ENCODE measurements around the gene RIBC2.

RIBC2 gene

DNA sequence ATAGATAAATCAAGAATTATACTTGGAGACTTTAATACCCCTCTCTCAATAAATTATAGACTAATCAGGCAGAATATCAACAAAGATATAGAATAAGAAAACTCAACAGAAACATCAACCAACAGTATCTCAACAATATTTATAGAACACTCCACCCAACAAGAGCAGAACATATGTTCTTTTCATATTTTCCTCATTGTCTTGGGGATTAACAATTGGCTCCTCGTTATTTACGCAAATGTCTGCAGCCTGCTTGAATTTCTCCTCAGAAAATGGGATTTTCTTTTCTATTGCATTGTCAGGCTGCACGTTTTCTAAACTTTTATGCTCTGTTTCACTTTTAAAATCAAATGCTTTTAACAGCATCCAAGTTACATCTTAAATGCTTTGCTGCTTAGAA, 52.1 kb downstream of the RIBC2 start:
- no peak overlapping the region for H4K91ac ChIP-seq (ENCODE audit: low read length)
- no peaks in the 10 kb centered on the region for H3K79me1 ChIP-seq (replicated peaks; ENCODE audit: low read length, poor library complexity, severe bottlenecking)
- H2AK5ac ChIP-seq (ENCODE audit: low read length, severe bottlenecking), result no peak overlapping the region
- no peak overlapping the region for H2AFZ ChIP-seq (ENCODE audit: low read depth, low read length)
- H3K27me3 ChIP-seq (ENCODE audit: control insufficient read depth in 1 of 2, insufficient read depth in 1 of 2, low read length in 2 of 2), result no peaks in the 10 kb centered on the region
- no peak overlapping the region for H4K8ac ChIP-seq (ENCODE audit: low read length)
- no peak overlapping the region for H3K9ac ChIP-seq (ENCODE audit: low read length)
- H2BK120ac ChIP-seq (ENCODE audit: low read depth, low read length), result no peak overlapping the region
- no peak overlapping the region for H3K23ac ChIP-seq (ENCODE audit: low read length in 2 of 2)
- no peaks in the 10 kb centered on the region for H3K36me3 ChIP-seq (ENCODE audit: control insufficient read depth in 1 of 2, insufficient read depth in 2 of 2, low read depth in 1 of 2, low read length in 2 of 2)
- H3K14ac ChIP-seq (ENCODE audit: low read length in 2 of 2), result no peak overlapping the region
- no peak overlapping the region for H3K4me2 ChIP-seq (ENCODE audit: low read length, poor library complexity, severe bottlenecking)
- H3K4me1 ChIP-seq (ENCODE audit: control insufficient read depth, insufficient read depth, low read depth, low read length), result peaks cover 10% of the 10 kb centered on the region
- H3K4ac ChIP-seq (ENCODE audit: low read depth in 1 of 2, low read length in 2 of 2), result no peak overlapping the region
- no peak for DNase-seq
- no peak overlapping the region for H2BK5ac ChIP-seq (ENCODE audit: low read depth, low read length, poor library complexity, severe bottlenecking)
- H3K9me3 ChIP-seq (ENCODE audit: control insufficient read depth, low read length), result peaks cover 20% of the 10 kb centered on the region
- H3K4me3 ChIP-seq (ENCODE audit: insufficient read depth in 1 of 2, low read depth in 1 of 2, low read length in 2 of 2), result no peak overlapping the region
- H2BK12ac ChIP-seq (ENCODE audit: low read length in 2 of 2), result no peak overlapping the region
- 89% methylated on average over 3 of the region's 3 CpGs for WGBS
- H2BK15ac ChIP-seq (ENCODE audit: low read depth, poor library complexity, severe bottlenecking), result no peak overlapping the region
- no peak overlapping the region for H3K18ac ChIP-seq (ENCODE audit: low read depth in 1 of 2, low read length in 2 of 2)
- H3K27ac ChIP-seq (ENCODE audit: low read length, poor library complexity, severe bottlenecking), result no peak overlapping the region

DNA sequence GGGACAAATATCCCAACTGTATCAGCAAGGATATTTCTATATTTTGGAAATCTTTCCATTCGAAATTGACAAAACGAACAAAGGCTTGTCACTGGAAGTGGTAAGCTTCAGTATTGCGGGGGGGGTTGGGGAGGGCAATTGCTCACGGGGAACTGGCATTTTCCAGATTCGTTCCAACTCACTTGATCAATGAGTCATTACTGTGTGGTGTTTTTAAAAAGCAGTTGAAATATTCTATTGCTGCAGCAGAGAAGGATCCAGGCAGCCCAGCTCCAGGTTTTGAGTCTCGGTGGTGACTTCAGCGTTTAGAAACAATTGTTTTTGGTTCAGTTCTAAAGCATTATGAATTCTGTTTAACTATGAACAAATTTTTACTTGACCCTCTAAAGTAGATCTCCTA, 55.4 kb downstream of the RIBC2 start:
- Histone ChIP-seq H3K4me3 (ENCODE audit: insufficient read depth in 1 of 2, low read depth in 1 of 2, low read length in 2 of 2) (peak overlapping the region in 1 of 2 experiments; percentile 51), H2AK5ac (ENCODE audit: low read length, severe bottlenecking) (peak overlapping the region; percentile 17), H3K9me3 (ENCODE audit: control insufficient read depth, low read length) (peaks cover 20% of the 10 kb centered on the region), H3K27ac (ENCODE audit: low read length, poor library complexity, severe bottlenecking) (peak overlapping the region; percentile 56), H3K14ac (ENCODE audit: low read length in 2 of 2) (no peak overlapping the region), H2BK5ac (ENCODE audit: low read depth, low read length, poor library complexity, severe bottlenecking) (peak overlapping the region; percentile 57), H3K36me3 (ENCODE audit: control insufficient read depth in 1 of 2, insufficient read depth in 2 of 2, low read depth in 1 of 2, low read length in 2 of 2) (no peaks in the 10 kb centered on the region), H4K8ac (ENCODE audit: low read length) (no peak overlapping the region), H3K27me3 (ENCODE audit: control insufficient read depth in 1 of 2, insufficient read depth in 1 of 2, low read length in 2 of 2) (no peaks in the 10 kb centered on the region), H2AFZ (ENCODE audit: low read depth, low read length) (no peak overlapping the region), H3K9ac (ENCODE audit: low read length) (peak overlapping the region; percentile 90), H2BK120ac (ENCODE audit: low read depth, low read length) (no peak overlapping the region), H2BK12ac (ENCODE audit: low read length in 2 of 2) (no peak overlapping the region), H3K4me1 (ENCODE audit: control insufficient read depth, insufficient read depth, low read depth, low read length) (peaks cover 10% of the 10 kb centered on the region), H3K23ac (ENCODE audit: low read length in 2 of 2) (no peak overlapping the region), H3K79me1 (replicated peaks; ENCODE audit: low read length, poor library complexity, severe bottlenecking) (no peaks in the 10 kb centered on the region), H3K18ac (ENCODE audit: low read depth in 1 of 2, low read length in 2 of 2) (no peak overlapping the region), H3K4me2 (ENCODE audit: low read length, poor library complexity, severe bottlenecking) (no peak overlapping the region), H2BK15ac (ENCODE audit: low read depth, poor library complexity, severe bottlenecking) (no peak overlapping the region), H3K4ac (ENCODE audit: low read depth in 1 of 2, low read length in 2 of 2) (no peak overlapping the region), H4K91ac (ENCODE audit: low read length) (no peak overlapping the region)
- 68% methylated on average over 6 of the region's 7 CpGs for WGBS
- DNase-seq, result no peak

DNA sequence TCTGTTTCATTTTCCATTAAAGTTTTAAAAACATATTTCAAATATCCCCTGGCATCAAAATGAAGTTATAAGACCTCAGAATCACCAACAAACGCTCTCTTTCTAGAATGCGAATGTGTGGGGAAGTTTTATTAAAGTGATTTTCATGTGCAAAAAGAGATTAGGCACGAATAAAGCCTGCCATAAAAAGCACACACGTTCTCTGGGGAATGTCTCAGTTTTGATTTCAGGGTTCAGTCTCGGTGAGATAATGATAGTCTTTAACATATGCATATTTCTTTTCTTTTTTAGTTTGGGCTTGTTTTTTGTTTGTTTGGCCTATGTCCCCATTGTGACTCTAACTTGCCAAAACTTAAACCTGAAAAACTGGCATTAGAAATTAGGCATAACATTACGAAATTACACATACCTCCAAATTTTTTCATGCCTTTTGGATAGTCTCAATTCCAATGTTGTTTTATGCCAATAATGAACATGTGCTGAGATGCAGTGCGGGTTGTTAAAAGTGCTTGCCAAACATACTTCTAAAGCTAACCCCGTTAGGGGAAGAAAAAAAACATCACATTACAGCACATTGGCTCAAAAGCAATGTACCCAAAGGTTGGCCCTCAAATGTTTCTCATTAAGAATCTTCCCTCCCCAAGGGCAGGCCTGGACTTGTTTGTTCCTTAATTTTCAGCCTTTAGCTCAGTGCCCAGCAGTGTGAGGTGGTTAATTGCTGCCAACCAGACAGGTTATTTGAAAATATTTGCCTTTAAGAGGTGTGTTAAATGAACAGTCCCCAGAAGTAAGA, 56.0 kb downstream of the RIBC2 start:
- H4K8ac ChIP-seq (ENCODE audit: low read length), result peak overlapping the region; percentile 62
- H2BK15ac ChIP-seq (ENCODE audit: low read depth, poor library complexity, severe bottlenecking), result no peak overlapping the region
- H3K18ac ChIP-seq (ENCODE audit: low read depth in 1 of 2, low read length in 2 of 2), result peak overlapping the region; percentile 21 to 37
- H4K91ac ChIP-seq (ENCODE audit: low read length), result no peak overlapping the region
- H3K23ac ChIP-seq (ENCODE audit: low read length in 2 of 2), result no peak overlapping the region
- no peaks in the 10 kb centered on the region for H3K79me1 ChIP-seq (replicated peaks; ENCODE audit: low read length, poor library complexity, severe bottlenecking)
- peak overlapping the region; percentile 90 for H3K9ac ChIP-seq (ENCODE audit: low read length)
- peak overlapping the region in 1 of 2 experiments; percentile 72 for H2BK12ac ChIP-seq (ENCODE audit: low read length in 2 of 2)
- H3K9me3 ChIP-seq (ENCODE audit: control insufficient read depth, low read length), result peaks cover 20% of the 10 kb centered on the region
- peak overlapping the region in 1 of 2 experiments; percentile 51 for H3K4me3 ChIP-seq (ENCODE audit: insufficient read depth in 1 of 2, low read depth in 1 of 2, low read length in 2 of 2)
- H2BK5ac ChIP-seq (ENCODE audit: low read depth, low read length, poor library complexity, severe bottlenecking), result no peak overlapping the region
- H3K14ac ChIP-seq (ENCODE audit: low read length in 2 of 2), result no peak overlapping the region
- H3K27me3 ChIP-seq (ENCODE audit: control insufficient read depth in 1 of 2, insufficient read depth in 1 of 2, low read length in 2 of 2), result no peaks in the 10 kb centered on the region
- no peaks in the 10 kb centered on the region for H3K36me3 ChIP-seq (ENCODE audit: control insufficient read depth in 1 of 2, insufficient read depth in 2 of 2, low read depth in 1 of 2, low read length in 2 of 2)
- H2BK120ac ChIP-seq (ENCODE audit: low read depth, low read length), result no peak overlapping the region
- H2AK5ac ChIP-seq (ENCODE audit: low read length, severe bottlenecking), result peak overlapping the region; percentile 74
- DNase-seq, result no peak
- no peak overlapping the region for H3K4me2 ChIP-seq (ENCODE audit: low read length, poor library complexity, severe bottlenecking)
- whole genome bisulfite sequencing, result 87% methylated on average over 4 of the region's 8 CpGs
- peaks cover 10% of the 10 kb centered on the region for H3K4me1 ChIP-seq (ENCODE audit: control insufficient read depth, insufficient read depth, low read depth, low read length)
- peak overlapping the region; percentile 56 for H3K27ac ChIP-seq (ENCODE audit: low read length, poor library complexity, severe bottlenecking)
- no peak overlapping the region for H2AFZ ChIP-seq (ENCODE audit: low read depth, low read length)
- peak overlapping the region in 1 of 2 experiments; percentile 67 for H3K4ac ChIP-seq (ENCODE audit: low read depth in 1 of 2, low read length in 2 of 2)

DNA sequence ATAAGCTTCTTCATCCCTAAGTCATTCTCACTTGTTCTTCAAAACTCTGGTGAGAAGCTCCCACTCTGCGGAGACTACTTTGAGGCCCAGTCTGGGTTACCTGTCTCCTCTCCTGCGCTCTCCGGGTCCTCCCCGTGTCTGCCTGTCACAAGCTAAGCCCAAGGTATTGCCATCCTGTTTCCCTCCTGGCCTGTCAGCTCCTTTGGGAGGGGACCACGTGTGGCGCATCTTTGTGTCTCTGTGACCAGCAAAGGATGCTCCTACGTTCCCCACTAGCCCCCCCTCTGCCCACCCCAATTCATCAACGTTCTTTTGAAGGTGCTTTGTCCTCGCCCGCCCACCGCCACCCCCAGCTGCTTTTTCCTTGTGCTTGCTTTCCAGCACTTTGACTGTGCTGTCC, 57.4 kb downstream of the RIBC2 start:
- no peak overlapping the region for H4K8ac ChIP-seq (ENCODE audit: low read length)
- no peaks in the 10 kb centered on the region for H3K36me3 ChIP-seq (ENCODE audit: control insufficient read depth in 1 of 2, insufficient read depth in 2 of 2, low read depth in 1 of 2, low read length in 2 of 2)
- H3K27me3 ChIP-seq (ENCODE audit: control insufficient read depth in 1 of 2, insufficient read depth in 1 of 2, low read length in 2 of 2), result no peaks in the 10 kb centered on the region
- peak overlapping the region; percentile 61 for H2AK5ac ChIP-seq (ENCODE audit: low read length, severe bottlenecking)
- H3K23ac ChIP-seq (ENCODE audit: low read length in 2 of 2), result no peak overlapping the region
- H3K4me3 ChIP-seq (ENCODE audit: insufficient read depth in 1 of 2, low read depth in 1 of 2, low read length in 2 of 2), result no peak overlapping the region
- no peak overlapping the region for H4K91ac ChIP-seq (ENCODE audit: low read length)
- no peaks in the 10 kb centered on the region for H3K79me1 ChIP-seq (replicated peaks; ENCODE audit: low read length, poor library complexity, severe bottlenecking)
- no peak overlapping the region for H3K27ac ChIP-seq (ENCODE audit: low read length, poor library complexity, severe bottlenecking)
- no peak overlapping the region for H3K4me2 ChIP-seq (ENCODE audit: low read length, poor library complexity, severe bottlenecking)
- DNase-seq, result no peak
- no peak overlapping the region for H2BK5ac ChIP-seq (ENCODE audit: low read depth, low read length, poor library complexity, severe bottlenecking)
- WGBS, result 91% methylated on average over 7 of the region's 11 CpGs
- peak overlapping the region in 1 of 2 experiments; percentile 92 for H2BK12ac ChIP-seq (ENCODE audit: low read length in 2 of 2)
- H3K4me1 ChIP-seq (ENCODE audit: control insufficient read depth, insufficient read depth, low read depth, low read length), result peaks cover 10% of the 10 kb centered on the region
- H3K14ac ChIP-seq (ENCODE audit: low read length in 2 of 2), result no peak overlapping the region
- H3K9ac ChIP-seq (ENCODE audit: low read length), result peak overlapping the region; percentile 19
- H3K4ac ChIP-seq (ENCODE audit: low read depth in 1 of 2, low read length in 2 of 2), result peak overlapping the region in 1 of 2 experiments; percentile 83
- no peak overlapping the region for H2AFZ ChIP-seq (ENCODE audit: low read depth, low read length)
- peak overlapping the region; percentile 26 for H2BK15ac ChIP-seq (ENCODE audit: low read depth, poor library complexity, severe bottlenecking)
- H3K9me3 ChIP-seq (ENCODE audit: control insufficient read depth, low read length), result peaks cover 20% of the 10 kb centered on the region
- peak overlapping the region in 1 of 2 experiments; percentile 64 for H3K18ac ChIP-seq (ENCODE audit: low read depth in 1 of 2, low read length in 2 of 2)
- H2BK120ac ChIP-seq (ENCODE audit: low read depth, low read length), result no peak overlapping the region
